HG02884 (cell line): ENCODE measurements around the gene ZNF407.

Source experiments
- ATAC-seq: cut with Tn5 transposase; IDR thresholded peaks from one replicate; pipeline ENCODE4 v1.9.1; 2021; ENCODE audit warnings: mild to moderate bottlenecking, moderate library complexity; ENCODE audit not compliant: unreplicated experiment

ZNF407 gene

GRCh38 chr18:74587441-74587840, 10.2 kb upstream of the ZNF407 start:
- ATAC-seq = no peak

DNA sequence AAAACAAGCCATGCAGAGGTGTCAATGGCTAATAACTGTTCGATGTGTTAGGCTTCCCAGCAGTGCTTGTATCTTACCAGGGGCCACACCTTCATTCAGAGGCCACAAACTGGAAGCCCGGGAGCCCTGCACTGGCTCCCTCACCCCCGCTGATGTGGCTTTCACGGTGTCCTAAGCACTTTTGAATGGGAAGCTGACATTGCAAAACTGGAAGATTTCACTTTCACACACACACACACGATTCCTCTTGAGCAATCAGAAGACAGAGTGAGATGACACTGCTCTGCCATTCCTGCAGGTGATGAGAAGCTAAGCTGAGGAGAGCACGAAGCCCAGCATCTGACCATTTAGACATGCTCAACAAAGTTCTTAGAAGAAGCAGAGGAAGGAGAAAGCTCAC, 8.6 kb upstream of the ZNF407 start:
- ATAC-seq = no peak

- ATAC-seq = no peak
Measured at GRCh38 chr18:74589811-74590210, 7.9 kb upstream of the ZNF407 start.

DNA sequence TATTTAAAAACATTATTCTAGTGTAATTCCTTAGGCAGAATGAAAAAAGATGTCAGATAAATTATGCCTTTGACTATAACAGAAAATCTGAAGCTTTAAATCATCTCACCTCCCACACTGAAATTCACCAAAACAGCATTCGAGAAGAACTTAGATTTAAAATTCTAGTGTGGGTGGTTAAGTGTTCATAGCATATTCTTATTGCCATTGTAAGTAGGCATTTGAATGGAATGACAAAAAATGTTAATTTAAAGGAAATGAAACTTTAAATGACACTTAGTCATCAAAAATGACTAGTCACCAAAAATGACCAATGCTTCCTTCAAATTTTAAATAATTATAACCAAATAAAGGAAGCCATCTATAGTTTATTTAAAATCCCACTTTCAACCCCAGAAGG, 7.0 kb upstream of the ZNF407 start:
- ATAC-seq = no peak

DNA sequence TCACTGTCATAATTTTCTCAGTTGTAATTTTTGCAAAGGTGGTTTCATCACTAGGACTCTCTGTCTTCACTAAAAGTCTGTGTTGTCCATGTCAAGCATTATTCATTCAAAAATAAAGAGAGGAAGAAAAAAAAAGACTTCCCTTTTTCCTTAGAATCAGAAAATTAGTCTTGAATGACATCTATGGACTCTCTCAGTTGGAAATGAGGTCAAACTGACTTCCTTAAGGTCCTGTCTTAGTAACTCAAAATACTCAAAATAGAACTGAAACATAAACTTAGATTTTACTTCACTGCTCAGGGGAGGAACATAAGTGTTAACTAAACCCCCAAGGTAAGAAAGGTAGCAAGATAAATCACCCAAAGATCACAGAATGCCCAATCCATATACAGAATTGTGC, 2.2 kb upstream of the ZNF407 start:
- ATAC-seq = no peak

GRCh38 chr18:74597034-74597661, 522 bp upstream of the ZNF407 start:
- ATAC-seq = peak; percentile 29

GRCh38 chr18:74598350-74599001, 806 bp downstream of the ZNF407 start:
- peak; percentile 48 for ATAC-seq

DNA sequence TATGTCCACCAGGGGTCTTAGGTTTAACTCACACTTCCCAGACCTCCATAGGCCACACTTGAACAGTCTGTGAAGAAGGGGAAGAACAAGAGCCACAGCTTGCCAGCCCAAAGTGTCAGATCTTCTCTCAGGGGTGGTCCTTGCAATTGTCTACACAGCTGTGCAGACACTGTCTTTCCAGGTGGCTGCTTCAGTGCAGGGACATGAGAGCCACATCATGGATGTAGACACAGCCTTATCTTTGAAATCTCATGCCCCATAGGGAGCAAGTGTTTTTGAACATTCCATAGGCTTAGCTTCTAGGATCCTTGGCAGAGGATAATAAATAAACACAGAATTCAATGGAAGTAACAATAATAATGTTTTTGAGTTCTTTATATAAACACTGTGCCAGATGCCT, 6.7 kb downstream of the ZNF407 start:
- ATAC-seq = no peak

GRCh38 chr18:74604774-74605173, 7.1 kb downstream of the ZNF407 start:
- ATAC-seq = no peak

DNA sequence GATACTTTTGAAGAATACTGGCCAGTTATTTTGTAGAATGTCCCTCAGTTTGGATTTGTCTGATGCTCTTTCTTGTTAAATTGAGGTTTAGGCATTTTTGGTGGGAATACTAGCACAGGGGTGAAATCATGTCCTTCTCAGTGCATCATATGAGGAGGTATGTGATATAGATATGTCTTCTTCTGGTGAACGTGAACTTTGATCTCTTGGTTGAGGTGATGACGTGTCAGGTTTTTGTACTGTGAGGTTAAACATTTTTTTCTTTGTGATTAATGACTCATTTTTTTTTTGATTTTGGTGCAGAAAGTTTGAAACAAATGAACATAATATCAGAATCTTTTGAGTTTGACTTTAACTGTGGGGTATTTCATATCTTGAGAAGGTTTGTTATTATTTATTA, 11.0 kb downstream of the ZNF407 start:
- no peak for ATAC-seq

DNA sequence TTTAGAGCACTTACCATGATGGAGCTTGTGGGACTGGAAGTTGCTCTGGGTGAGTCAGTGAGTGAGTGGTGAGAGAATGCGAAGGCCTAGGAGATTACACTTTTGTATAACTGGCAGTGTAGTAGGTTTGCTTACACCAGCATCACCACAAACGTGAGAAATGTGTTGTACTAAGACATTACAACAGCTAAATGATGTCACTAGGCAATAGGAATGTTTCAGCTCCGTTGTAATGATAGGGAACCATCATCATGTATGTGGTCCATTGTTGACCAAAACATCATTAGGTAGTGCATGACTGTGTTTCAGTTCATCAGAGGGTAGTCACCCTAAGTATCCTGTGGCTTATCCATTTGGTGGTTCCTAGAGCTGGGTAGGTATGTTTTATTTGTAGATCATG, 11.9 kb downstream of the ZNF407 start:
- no peak for ATAC-seq

DNA sequence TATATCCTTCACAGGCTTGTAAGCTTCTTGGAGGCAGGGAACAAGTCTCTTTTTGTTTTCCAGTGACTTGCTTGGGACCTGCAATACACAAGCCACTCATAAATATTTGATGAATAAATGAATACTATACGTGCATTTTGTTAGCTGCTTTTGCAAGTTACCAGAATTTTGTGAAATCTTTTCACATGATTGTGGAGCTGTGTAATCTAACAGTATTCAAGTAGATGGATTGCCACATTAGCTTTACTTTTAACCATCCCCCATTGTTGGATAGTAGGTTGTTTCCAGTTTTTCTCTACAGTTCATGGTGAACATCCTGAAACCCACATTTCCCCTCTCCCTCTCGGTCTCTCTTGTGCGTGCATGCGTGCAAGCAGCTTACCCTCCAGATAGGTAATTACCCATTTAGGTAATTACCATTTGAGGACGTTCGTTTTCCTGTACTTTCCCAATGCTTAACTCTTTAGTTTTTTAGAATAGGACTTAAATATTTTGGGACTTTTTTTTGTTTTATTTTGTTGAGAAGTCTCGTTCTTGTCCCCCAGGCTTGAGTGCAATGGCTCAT, 12.5 kb downstream of the ZNF407 start:
- ATAC-seq = no peak

- no peak for ATAC-seq
Measured at GRCh38 chr18:74610860-74611259, 13.2 kb downstream of the ZNF407 start.

DNA sequence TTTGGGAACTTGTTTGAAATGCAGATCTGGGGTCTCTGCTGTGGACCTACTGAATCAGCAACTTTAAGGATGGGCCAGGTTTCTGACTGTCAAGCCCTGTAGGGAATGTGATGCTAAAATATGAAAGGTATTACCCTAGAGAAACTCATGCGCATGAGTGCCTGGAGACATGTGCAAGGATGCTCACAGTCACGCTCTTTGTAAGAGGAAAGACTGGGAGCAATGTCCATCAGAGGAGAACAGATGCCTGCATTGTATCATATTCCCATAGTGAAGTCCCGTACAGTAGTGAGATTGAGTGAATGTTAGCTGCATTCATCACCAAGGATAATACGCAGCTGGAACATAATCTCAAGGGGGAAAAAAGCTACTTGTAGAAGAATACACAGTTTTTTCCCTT, 14.1 kb downstream of the ZNF407 start:
- ATAC-seq = no peak

DNA sequence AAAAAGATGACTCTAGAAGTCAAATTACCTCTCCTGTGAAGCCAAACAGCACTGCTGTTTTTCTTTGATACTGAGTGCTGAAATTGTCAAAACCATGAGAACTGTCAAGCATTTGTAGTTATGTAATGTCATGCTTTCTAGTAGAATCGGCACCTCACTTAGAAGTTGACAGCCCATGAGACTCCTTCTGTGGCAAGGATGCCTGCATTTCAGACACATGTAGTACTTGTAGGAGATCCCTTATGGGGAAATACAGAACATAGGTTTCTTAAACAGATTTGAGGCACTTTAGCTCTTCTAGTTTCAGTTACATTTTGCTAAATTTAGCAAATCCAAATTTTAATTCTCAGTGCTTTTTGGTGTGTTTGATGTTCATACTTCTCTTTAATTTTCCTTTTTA, 15.7 kb downstream of the ZNF407 start:
- ATAC-seq = peak; percentile 59

GRCh38 chr18:74616494-74616893, 18.8 kb downstream of the ZNF407 start:
- ATAC-seq = no peak

GRCh38 chr18:74617486-74617885, 19.8 kb downstream of the ZNF407 start:
- ATAC-seq = no peak

GRCh38 chr18:74622072-74622471, 24.4 kb downstream of the ZNF407 start:
- ATAC-seq = no peak

- ATAC-seq = no peak
Measured at GRCh38 chr18:74623047-74623816, 25.6 kb downstream of the ZNF407 start.

DNA sequence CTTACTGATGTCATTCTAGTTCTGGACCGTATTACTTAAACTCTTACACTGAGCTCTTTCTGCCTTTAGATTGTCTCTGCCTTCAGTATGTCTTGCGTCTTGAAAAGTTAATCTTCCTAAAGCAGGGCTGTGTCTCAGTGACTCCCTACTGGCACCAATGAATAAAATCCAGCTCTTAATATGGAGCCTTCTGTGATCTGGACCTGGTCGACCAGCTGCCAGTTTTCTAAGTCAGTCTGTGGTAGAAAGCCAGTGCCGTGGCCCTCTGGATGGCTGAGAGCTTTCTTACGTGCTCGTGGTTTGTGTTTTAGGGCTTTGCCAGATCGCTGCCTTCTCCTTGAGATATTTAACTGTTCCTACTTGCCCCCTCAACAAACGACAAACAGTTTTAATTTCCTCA, 26.8 kb downstream of the ZNF407 start:
- no peak for ATAC-seq

DNA sequence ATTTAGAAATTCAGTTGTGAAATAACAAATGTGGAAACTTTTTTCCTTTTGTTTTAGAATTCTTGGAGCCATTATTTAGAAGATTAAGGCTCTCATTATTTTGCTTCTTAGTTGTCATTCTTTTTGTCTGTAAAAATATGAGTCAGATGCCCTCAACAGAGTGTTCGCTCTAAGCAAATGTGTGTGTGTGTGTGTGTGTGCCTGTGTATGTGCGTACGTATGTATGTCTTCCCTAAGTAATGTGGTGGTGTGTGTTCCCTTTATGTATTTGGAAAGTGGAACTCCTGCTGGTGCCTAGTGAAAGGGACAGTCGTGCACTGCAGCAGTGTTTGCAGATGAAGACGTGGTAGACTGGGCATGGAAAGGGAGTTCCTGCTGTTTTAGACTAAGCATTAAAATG, 27.5 kb downstream of the ZNF407 start:
- ATAC-seq = no peak
